ENCODE results near the gene GAL3ST1. TPM values are rescaled to one million over a fixed set of nuclear protein-coding genes. Genes with fewer than 3 reads are reported as not detected.

GAL3ST1 gene
- total RNA-seq, 4 donors from 2014 or later, result 5.6 to 24.2 (median 8.7) TPM

GRCh38 chr22:30508216-30508615, 66.2 kb downstream of the GAL3ST1 start:
- 60 to 93% methylated on average over 2 to 5 of the region's 5 CpGs for WGBS, 2 donors (ENCODE audit: low coverage in 1 of 2)
- Histone ChIP-seq H3K27me3 (peaks cover 48% of the 10 kb centered on the region), H3K9me3 (no peaks in the 10 kb centered on the region), H3K4me3 (no peak overlapping the region), H3K36me3 (no peaks in the 10 kb centered on the region), H3K27ac (no peak overlapping the region), H3K4me1 (peaks cover 0 to 6% (median 5%) of the 10 kb centered on the region in 4 donors)
- TF ChIP-seq EP300 (IDR thresholded peaks at IDR 0.05; ENCODE audit: low read depth), result no peak
- TF ChIP-seq CTCF (IDR thresholded peaks at IDR 0.05), result no peak
- TF ChIP-seq POLR2A (IDR thresholded peaks at IDR 0.05), result no peak
- TF ChIP-seq POLR2AphosphoS5 (IDR thresholded peaks at IDR 0.05), result no peak
- DNase-seq, result no peak
- intact Hi-C loops (cut with DNase I; ENCODE audit: low total_unique reads) (no loop called here), in situ Hi-C loops (cut with MboI; ENCODE audit: low pct_ligation_motif_present in 1 of 4, low pct_unique_long_range_greater_than_20kb in 1 of 4, low sequenced_read_pairs in 3 of 4) (no loop called here)

GRCh38 chr22:30507670-30508069, 66.8 kb downstream of the GAL3ST1 start:
- no peaks in the 10 kb centered on the region for H3K9me3 ChIP-seq
- H3K4me3 ChIP-seq, result no peak overlapping the region
- in situ Hi-C loops (cut with MboI; ENCODE audit: low pct_ligation_motif_present in 1 of 4, low pct_unique_long_range_greater_than_20kb in 1 of 4, low sequenced_read_pairs in 3 of 4) (no loop called here), intact Hi-C loops (cut with DNase I; ENCODE audit: low total_unique reads) (no loop called here)
- H3K27ac ChIP-seq, result no peak overlapping the region
- 77 to 100% methylated on average over 4 of the region's 4 CpGs for WGBS, 2 donors (ENCODE audit: low coverage in 1 of 2)
- TF ChIP-seq EP300 (IDR thresholded peaks at IDR 0.05; ENCODE audit: low read depth) (no peak), POLR2AphosphoS5 (IDR thresholded peaks at IDR 0.05) (no peak), CTCF (IDR thresholded peaks at IDR 0.05) (no peak), POLR2A (IDR thresholded peaks at IDR 0.05) (no peak)
- no peaks in the 10 kb centered on the region for H3K36me3 ChIP-seq
- peaks cover 52% of the 10 kb centered on the region for H3K27me3 ChIP-seq
- H3K4me1 ChIP-seq, result peaks cover 0 to 6% (median 5%) of the 10 kb centered on the region in 4 donors
- no peak for DNase-seq

GRCh38 chr22:30506507-30506968, 67.9 kb downstream of the GAL3ST1 start:
- H3K4me3 ChIP-seq, result no peak overlapping the region
- 82% methylated on average over 8 of the region's 8 CpGs; no CpG with 5 or more reads in 1 of the 2 donors for WGBS, 2 donors (ENCODE audit: low coverage in 1 of 2)
- no peaks in the 10 kb centered on the region for H3K36me3 ChIP-seq
- H3K9me3 ChIP-seq, result no peaks in the 10 kb centered on the region
- H3K27me3 ChIP-seq, result peaks cover 62% of the 10 kb centered on the region
- peaks cover 0 to 6% (median 5%) of the 10 kb centered on the region in 4 donors for H3K4me1 ChIP-seq
- no peak for DNase-seq
- H3K27ac ChIP-seq, result no peak overlapping the region
- TF ChIP-seq CTCF (IDR thresholded peaks at IDR 0.05), result no peak
- TF ChIP-seq POLR2A (IDR thresholded peaks at IDR 0.05), result no peak
- TF ChIP-seq POLR2AphosphoS5 (IDR thresholded peaks at IDR 0.05), result no peak
- TF ChIP-seq EP300 (IDR thresholded peaks at IDR 0.05; ENCODE audit: low read depth), result no peak
- intact Hi-C loops (cut with DNase I; ENCODE audit: low total_unique reads), result no loop called here
- in situ Hi-C loops (cut with MboI; ENCODE audit: low pct_ligation_motif_present in 1 of 4, low pct_unique_long_range_greater_than_20kb in 1 of 4, low sequenced_read_pairs in 3 of 4), result no loop called here

Other genes starting within 250 kb of the GAL3ST1 start
- gene TBC1D10A, start 247.7 kb downstream of the GAL3ST1 start, total RNA-seq, result 10 to 100 TPM; 27.9 to 72.2 (median 45.7) TPM
- gene SF3A1, start 217.8 kb downstream of the GAL3ST1 start, total RNA-seq, result 100 to 1,000 TPM in 2 of 4 donors, 10 to 100 TPM in 2; 73.2 to 664 (median 99.3) TPM
- gene CCDC157, start 217.7 kb downstream of the GAL3ST1 start, total RNA-seq, result 1 to 10 TPM; 1.4 to 5.2 (median 3.3) TPM
- gene RNF215, start 187.3 kb downstream of the GAL3ST1 start, total RNA-seq, result 10 to 100 TPM in 2 of 4 donors, 1 to 10 TPM in 2; 3.2 to 65.5 (median 9.8) TPM
- gene SEC14L2, start 177.6 kb downstream of the GAL3ST1 start, total RNA-seq, result 1 to 10 TPM in 3 of 4 donors, not detected in 1; 2.2 to 5.5 (median 4.5) TPM
- 10 to 100 TPM in 3 of 4 donors, 1 to 10 TPM in 1; 2.0 to 48.6 (median 21.4) TPM for gene MTFP1, start 148.9 kb downstream of the GAL3ST1 start, total RNA-seq
- gene SEC14L3, start 102.6 kb downstream of the GAL3ST1 start, total RNA-seq, result not detected
- not detected for gene SEC14L4, start 69.0 kb downstream of the GAL3ST1 start, total RNA-seq
- gene SEC14L6, start 27.9 kb downstream of the GAL3ST1 start, total RNA-seq, result under 1 TPM in 2 of 4 donors, not detected in 2; 0.14 to 0.48 TPM
- gene PES1, start 17.2 kb upstream of the GAL3ST1 start, total RNA-seq, result 10 to 100 TPM; 13.5 to 39.5 (median 30.6) TPM
- gene TCN2, start 32.5 kb upstream of the GAL3ST1 start, total RNA-seq, result 10 to 100 TPM; 16.5 to 63.8 (median 28.4) TPM
- gene SLC35E4, start 61.1 kb upstream of the GAL3ST1 start, total RNA-seq, result 10 to 100 TPM in 3 of 4 donors, 1 to 10 TPM in 1; 6.4 to 21.3 (median 15.7) TPM
- 10 to 100 TPM; 13.7 to 38.2 (median 29.8) TPM for gene DUSP18, start 93.2 kb upstream of the GAL3ST1 start, total RNA-seq
- gene OSBP2, start 120.2 kb upstream of the GAL3ST1 start, total RNA-seq, result 1 to 10 TPM in 3 of 4 donors, under 1 TPM in 1; 0.60 to 7.5 (median 4.3) TPM

All from transverse colon (tissue), 4 donors.